ENCODE results near the gene PITX3. TPM values are rescaled to one million over a fixed set of nuclear protein-coding genes. Genes with fewer than 3 reads are reported as not detected.
"Not testable (repeated sequence)": the region's sequence is repeated elsewhere in the genome, so short reads cannot be mapped to it uniquely, and the experiment has no call there.

Gene PITX3
- total RNA-seq, 2 experiments from 2014 or later: 1.1 to 1.4 TPM

- H3K4me1 Mint-ChIP-seq (ENCODE audit: low read depth): peaks cover 42% of the 10 kb centered on the region
Measured at GRCh38 chr10:102261196-102261595, 19.9 kb upstream of the PITX3 start.

GRCh38 chr10:102255404-102255803, 14.1 kb upstream of the PITX3 start:
- Mint-ChIP-seq H3K4me1 (ENCODE audit: low read depth) (peaks cover 22% of the 10 kb centered on the region), H3K9me3 (no peaks in the 10 kb centered on the region), H3K4me3 (no peak overlapping the region), H3K27ac (no peak overlapping the region), H3K36me3 (peaks cover 10% of the 10 kb centered on the region), H3K27me3 (no peaks in the 10 kb centered on the region)
- CTCF ChIA-PET: interaction anchor here (2.9 kb wide), 1 partner anchor 25 kb away, joined by 16 read pairs; no protein-coding TSS in a partner anchor
- intact Hi-C loops (cut with micrococcal nuclease): no loop called here
- POLR2A ChIA-PET: no interaction called here
- DNase-seq: no peak

More at GRCh38 chr10:102261196-102261595, 19.9 kb upstream of the PITX3 start:
- ChIA-PET POLR2A (no interaction called here), CTCF (interaction anchor here (1.2 to 1.6 kb wide), 2 partner anchors 29 to 31 kb away, joined by 3 to 4 read pairs; no protein-coding TSS in a partner anchor)
- Mint-ChIP-seq H3K27ac (no peak overlapping the region), H3K9me3 (no peaks in the 10 kb centered on the region), H3K4me3 (no peak overlapping the region), H3K36me3 (peaks cover 33% of the 10 kb centered on the region), H3K27me3 (no peaks in the 10 kb centered on the region)
- DNase-seq: no peak
- intact Hi-C loops (cut with micrococcal nuclease): no loop called here

DNA sequence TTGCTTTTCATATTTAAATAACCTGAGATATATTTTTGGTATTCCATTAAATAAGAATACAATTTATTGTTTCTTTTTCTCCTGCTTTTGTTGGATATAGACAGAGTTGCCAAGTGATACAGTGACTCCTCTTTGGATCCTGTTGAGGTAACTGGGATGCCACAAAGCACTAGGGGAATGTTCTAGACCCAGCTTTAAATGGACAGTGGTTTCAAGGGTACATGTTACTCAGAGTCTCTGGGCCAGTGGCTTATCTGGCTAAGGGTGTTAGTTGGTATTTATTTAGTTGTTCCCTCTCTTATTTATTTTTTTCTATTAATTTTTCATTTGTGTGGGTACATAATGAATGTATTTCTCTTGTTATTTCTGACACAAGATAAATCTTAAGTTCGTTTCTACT, 13.1 kb upstream of the PITX3 start:
- DNase-seq: no peak
- Mint-ChIP-seq H3K4me3 (no peak overlapping the region), H3K27ac (no peak overlapping the region), H3K27me3 (no peaks in the 10 kb centered on the region), H3K9me3 (no peaks in the 10 kb centered on the region), H3K36me3 (peaks cover 6% of the 10 kb centered on the region), H3K4me1 (ENCODE audit: low read depth) (peaks cover 22% of the 10 kb centered on the region)
- intact Hi-C loops (cut with micrococcal nuclease): no loop called here
- ChIA-PET CTCF (interaction anchor here (0.6 to 2.9 kb wide), 4 partner anchors 11 to 98 kb away, joined by 3 to 16 read pairs (median 4); no protein-coding TSS in a partner anchor), POLR2A (no interaction called here)

DNA sequence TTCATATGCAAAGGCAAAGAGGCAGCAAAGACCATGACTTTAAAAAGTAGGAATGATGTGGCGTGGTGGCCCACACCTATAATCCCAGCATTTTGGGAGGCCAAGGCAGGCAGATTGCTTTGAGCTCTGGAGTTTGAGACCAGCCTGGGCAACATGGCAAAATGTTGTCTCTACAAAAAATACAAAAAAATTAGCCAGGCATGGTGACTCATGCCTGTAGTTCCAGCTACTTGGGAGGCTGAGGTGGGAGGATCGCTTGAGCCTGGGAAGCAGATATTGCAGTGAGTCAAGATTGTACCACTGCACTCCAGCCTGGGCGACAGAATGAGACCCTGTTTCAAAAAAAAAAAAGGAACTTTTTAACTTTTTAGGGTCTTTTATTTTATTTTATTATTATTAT, 11.2 kb upstream of the PITX3 start:
- DNase-seq; H3K27ac Mint-ChIP-seq; intact Hi-C loops (cut with micrococcal nuclease); H3K27me3 Mint-ChIP-seq; H3K9me3 Mint-ChIP-seq; H3K4me3 Mint-ChIP-seq: not testable (repeated sequence)
- H3K4me1 Mint-ChIP-seq (ENCODE audit: low read depth): peaks cover 38% of the 10 kb centered on the region
- ChIA-PET POLR2A (interaction anchor here (0.6 to 0.9 kb wide), 2 partner anchors 15 to 24 kb away, joined by 3 read pairs; no protein-coding TSS in a partner anchor), CTCF (interaction anchor here (0.8 to 10.2 kb wide), 4 partner anchors 21 to 99 kb away, joined by 4 to 111 read pairs (median 16); no protein-coding TSS in a partner anchor)
- H3K36me3 Mint-ChIP-seq: peaks cover 11% of the 10 kb centered on the region

- Mint-ChIP-seq H3K27ac (no peak overlapping the region), H3K4me3 (peak overlapping the region; percentile 100), H3K4me1 (ENCODE audit: low read depth) (peaks cover 44% of the 10 kb centered on the region), H3K27me3 (peaks cover 6% of the 10 kb centered on the region), H3K9me3 (no peaks in the 10 kb centered on the region), H3K36me3 (peaks cover 14% of the 10 kb centered on the region)
- intact Hi-C loops (cut with micrococcal nuclease): no loop called here
- CTCF ChIA-PET: interaction anchor here (0.5 to 10.2 kb wide), 5 partner anchors 16 to 104 kb away, joined by 3 to 111 read pairs (median 4); no protein-coding TSS in a partner anchor
- POLR2A ChIA-PET: interaction anchor here (1.3 kb wide), 1 partner anchor 20 kb away, joined by 3 read pairs; no protein-coding TSS in a partner anchor
- no peak for DNase-seq
Measured at GRCh38 chr10:102247734-102248133, 6.4 kb upstream of the PITX3 start.

DNA sequence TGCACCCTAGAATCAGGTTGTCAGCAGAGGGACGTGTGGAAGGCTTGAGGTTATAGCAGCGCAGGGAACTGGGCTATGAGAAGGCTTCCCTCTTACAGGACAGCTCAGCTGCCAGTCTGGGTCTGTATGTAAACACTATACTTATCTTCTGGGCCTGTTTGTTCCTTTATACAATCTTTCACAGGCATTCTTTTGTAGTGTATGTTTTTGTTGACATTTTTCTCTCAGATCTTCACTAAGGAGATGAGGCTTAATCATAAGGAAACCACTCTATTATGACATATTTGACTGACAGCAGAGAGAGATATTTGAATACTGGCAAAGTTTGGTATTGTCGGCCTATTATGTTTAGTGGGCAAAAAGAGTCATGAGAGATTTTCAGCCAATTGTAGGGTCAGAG, 4.9 kb upstream of the PITX3 start:
- ChIA-PET CTCF (interaction anchor here (1.4 to 10.2 kb wide), 6 partner anchors 9 to 206 kb away, joined by 3 to 111 read pairs (median 6); no protein-coding TSS in a partner anchor), POLR2A (interaction anchor here (0.9 to 2.3 kb wide), 4 partner anchors 22 to 186 kb away, joined by 3 to 16 read pairs (median 4); partner anchors contain the start of gene CUEDC2)
- H3K9me3 Mint-ChIP-seq: no peaks in the 10 kb centered on the region
- peak overlapping the region; percentile 100 for H3K4me3 Mint-ChIP-seq
- H3K27me3 Mint-ChIP-seq: peaks cover 9% of the 10 kb centered on the region
- peaks cover 46% of the 10 kb centered on the region for H3K4me1 Mint-ChIP-seq (ENCODE audit: low read depth)
- intact Hi-C loops (cut with micrococcal nuclease): loop anchor here (1.0 kb wide), 1 partner anchor 95 kb away; no protein-coding TSS in a partner anchor
- no peak for DNase-seq
- peaks cover 14% of the 10 kb centered on the region for H3K36me3 Mint-ChIP-seq
- H3K27ac Mint-ChIP-seq: peak overlapping the region; percentile 95

DNA sequence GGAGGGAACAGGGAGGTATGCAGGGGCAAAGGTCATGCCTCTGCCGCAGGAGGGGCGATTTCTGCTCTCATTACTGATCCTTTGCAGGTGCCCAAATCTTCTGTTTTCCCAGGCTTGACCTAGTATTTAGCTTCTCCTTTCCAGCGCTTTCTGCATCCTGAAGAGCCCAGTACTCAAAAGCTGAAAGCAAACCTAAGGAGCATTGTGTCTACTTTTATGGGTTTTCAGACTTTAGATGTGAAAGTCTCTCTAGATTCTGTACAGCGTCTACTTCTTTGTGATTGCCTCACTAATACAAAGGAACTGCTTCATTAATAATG, 4.6 kb upstream of the PITX3 start:
- intact Hi-C loops (cut with micrococcal nuclease): loop anchor here (1.0 to 2.0 kb wide), 8 partner anchors 15 to 256 kb away; partner anchors contain the start of genes ACTR1A and NFKB2
- Mint-ChIP-seq H3K27me3 (peaks cover 11% of the 10 kb centered on the region), H3K4me1 (ENCODE audit: low read depth) (peaks cover 48% of the 10 kb centered on the region), H3K27ac (peak overlapping the region; percentile 95), H3K36me3 (peaks cover 14% of the 10 kb centered on the region), H3K4me3 (peak overlapping the region; percentile 100), H3K9me3 (no peaks in the 10 kb centered on the region)
- no peak for DNase-seq
- POLR2A ChIA-PET: interaction anchor here (0.9 to 2.3 kb wide), 11 partner anchors 22 to 259 kb away, joined by 3 to 16 read pairs (median 3); partner anchors contain the start of genes CUEDC2 and NFKB2
- CTCF ChIA-PET: interaction anchor here (0.7 to 10.2 kb wide), 13 partner anchors 9 to 206 kb away, joined by 3 to 111 read pairs (median 5); no protein-coding TSS in a partner anchor

GRCh38 chr10:102245082-102245931, 4.0 kb upstream of the PITX3 start, which contains the start of gene GBF1:
GBF1 (plus strand) TSS chr10:102245532; CDS start chr10:102258939, 13,407 bp downstream.
- Mint-ChIP-seq H3K4me3 (peak within 1 kb of the TSS; percentile 100), H3K36me3 (peaks cover 14% of the 10 kb centered on the region), H3K9me3 (no peaks in the 10 kb centered on the region), H3K4me1 (ENCODE audit: low read depth) (peaks cover 51% of the 10 kb centered on the region), H3K27me3 (peaks cover 15% of the 10 kb centered on the region), H3K27ac (peak within 1 kb of the TSS; percentile 95)
- POLR2A ChIA-PET: interaction anchor here (0.6 to 2.3 kb wide), 13 partner anchors 14 to 260 kb away, joined by 3 to 16 read pairs (median 3); partner anchors contain the start of genes CUEDC2 and NFKB2
- peak; percentile 95 for DNase-seq
- intact Hi-C loops (cut with micrococcal nuclease): loop anchor here (1.0 to 2.0 kb wide), 7 partner anchors 15 to 257 kb away; partner anchors contain the start of genes ACTR1A and NFKB2
- CTCF ChIA-PET: interaction anchor here (0.7 to 10.2 kb wide), 15 partner anchors 8 to 234 kb away, joined by 3 to 111 read pairs (median 4); no protein-coding TSS in a partner anchor

DNA sequence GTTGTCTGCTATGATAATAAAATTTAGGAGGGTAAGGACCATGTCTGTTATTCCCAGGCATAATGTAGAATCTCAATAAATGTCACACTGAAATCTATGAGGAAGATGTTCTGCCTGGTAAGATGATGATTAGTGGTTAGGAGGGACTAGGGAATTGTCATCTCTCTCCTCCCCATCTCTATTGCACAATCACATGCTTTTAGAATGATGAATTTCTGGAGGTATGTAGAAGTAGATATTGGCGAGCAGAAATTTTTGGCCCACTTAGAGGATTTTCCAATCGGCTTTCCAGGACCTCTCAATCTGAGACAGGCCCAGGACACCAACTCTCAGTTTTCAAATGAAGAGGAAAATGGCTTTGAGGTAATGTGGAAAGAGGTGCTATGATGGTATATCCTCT, 2.0 kb upstream of the PITX3 start:
- ChIA-PET CTCF (interaction anchor here (10.2 kb wide), 1 partner anchor 12 kb away, joined by 111 read pairs; no protein-coding TSS in a partner anchor), POLR2A (no interaction called here)
- DNase-seq: no peak
- H3K4me1 Mint-ChIP-seq (ENCODE audit: low read depth): peaks cover 41% of the 10 kb centered on the region
- H3K4me3 Mint-ChIP-seq: no peak overlapping the region
- H3K27ac Mint-ChIP-seq: no peak overlapping the region
- peaks cover 19% of the 10 kb centered on the region for H3K27me3 Mint-ChIP-seq
- H3K9me3 Mint-ChIP-seq: no peaks in the 10 kb centered on the region
- intact Hi-C loops (cut with micrococcal nuclease): loop anchor here (5.0 kb wide), 1 partner anchor 399 kb away; the partner anchor contains the start of gene TRIM8
- H3K36me3 Mint-ChIP-seq: peaks cover 10% of the 10 kb centered on the region

DNA sequence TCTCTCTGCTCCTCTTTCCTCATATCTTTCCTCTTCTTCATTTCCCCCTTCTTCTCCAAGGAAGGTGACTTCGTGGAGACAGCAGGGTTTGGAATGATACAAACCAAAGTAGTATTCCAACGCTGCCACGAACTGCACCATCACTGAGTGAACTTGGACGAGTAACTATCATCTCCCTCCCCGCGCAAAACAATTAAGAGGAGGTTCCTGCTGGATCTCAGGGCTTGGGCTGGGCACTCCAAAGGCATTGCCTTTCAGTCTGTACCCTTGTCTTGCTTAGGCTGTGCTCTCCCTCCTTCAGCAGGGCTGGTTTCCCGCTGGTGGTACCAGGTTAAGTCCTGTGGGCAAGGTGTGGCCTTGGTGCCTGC, 790 bp upstream of the PITX3 start:
- peaks cover 19% of the 10 kb centered on the region for H3K27me3 Mint-ChIP-seq
- intact Hi-C loops (cut with micrococcal nuclease): loop anchor here (5.0 kb wide), 1 partner anchor 400 kb away; the partner anchor contains the start of gene TRIM8
- H3K4me1 Mint-ChIP-seq (ENCODE audit: low read depth): peaks cover 29% of the 10 kb centered on the region
- no peak for DNase-seq
- POLR2A ChIA-PET: no interaction called here
- no peak overlapping the region for H3K27ac Mint-ChIP-seq
- H3K36me3 Mint-ChIP-seq: peaks cover 6% of the 10 kb centered on the region
- peak overlapping the region; percentile 64 for H3K4me3 Mint-ChIP-seq
- no peaks in the 10 kb centered on the region for H3K9me3 Mint-ChIP-seq
- CTCF ChIA-PET: interaction anchor here (4.9 to 19.9 kb wide), 3 partner anchors 11 to 111 kb away, joined by 51 to 1053 read pairs (median 111); no protein-coding TSS in a partner anchor

DNA sequence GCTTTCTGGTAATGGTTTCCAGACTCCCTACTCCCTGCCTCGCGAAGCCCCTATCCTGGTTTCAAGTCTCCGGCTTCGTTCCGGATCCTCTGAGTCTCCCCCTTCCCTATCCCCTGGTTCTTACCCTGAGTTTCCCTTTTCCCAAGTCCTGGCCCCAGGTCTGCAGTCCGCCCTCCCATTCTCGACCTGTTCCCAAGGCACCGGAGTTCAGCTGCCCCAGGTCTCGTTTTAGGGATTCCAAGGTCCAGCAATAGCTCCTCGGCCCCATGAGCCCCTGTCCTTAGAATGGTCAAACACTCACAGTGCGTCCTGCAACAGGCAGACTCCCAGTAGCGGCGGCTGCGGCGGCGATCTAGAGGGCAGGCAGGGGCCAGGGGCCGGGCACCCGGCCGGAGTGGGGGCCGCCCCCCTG, 274 bp downstream of the PITX3 start:
- no peak overlapping the region for H3K27ac Mint-ChIP-seq
- H3K27me3 Mint-ChIP-seq: peaks cover 20% of the 10 kb centered on the region
- H3K4me3 Mint-ChIP-seq: peak overlapping the region; percentile 58
- no peaks in the 10 kb centered on the region for H3K36me3 Mint-ChIP-seq
- no peak for DNase-seq
- CTCF ChIA-PET: interaction anchor here (1.0 to 19.9 kb wide), 3 partner anchors 10 to 112 kb away, joined by 4 to 1053 read pairs (median 51); no protein-coding TSS in a partner anchor
- H3K4me1 Mint-ChIP-seq (ENCODE audit: low read depth): peaks cover 19% of the 10 kb centered on the region
- POLR2A ChIA-PET: interaction anchor here (1.0 to 1.1 kb wide), 2 partner anchors 8 to 51 kb away, joined by 3 to 4 read pairs; no protein-coding TSS in a partner anchor
- H3K9me3 Mint-ChIP-seq: no peaks in the 10 kb centered on the region
- intact Hi-C loops (cut with micrococcal nuclease): loop anchor here (5.0 kb wide), 1 partner anchor 401 kb away; the partner anchor contains the start of gene TRIM8

Data from activated CD4-positive, alpha-beta memory T cell treated with anti-CD3 and anti-CD28 coated beads for 36 hours (primary cell).